Astrocyte (in vitro differentiated cells and primary cell): Measurements from ENCODE around the gene L1CAM.

Source experiments
- EZH2 ChIP-seq: IDR thresholded peaks from 2 replicates; pipeline ENCODE4 v1.6.1; 2012; ENCODE audit warnings: mild to moderate bottlenecking, low read length, inconsistent platforms; ENCODE audit not compliant: insufficient read depth
- TF ChIP-seq, protein P1 (sequence below): IDR thresholded peaks from 2 replicates; pipeline ENCODE4 v1.5.1; 2011; ENCODE audit warnings: low read depth, mild to moderate bottlenecking, inconsistent platforms, low read length, moderate library complexity; ENCODE audit not compliant: insufficient read depth

- TF ChIP-seq, protein P1, sequence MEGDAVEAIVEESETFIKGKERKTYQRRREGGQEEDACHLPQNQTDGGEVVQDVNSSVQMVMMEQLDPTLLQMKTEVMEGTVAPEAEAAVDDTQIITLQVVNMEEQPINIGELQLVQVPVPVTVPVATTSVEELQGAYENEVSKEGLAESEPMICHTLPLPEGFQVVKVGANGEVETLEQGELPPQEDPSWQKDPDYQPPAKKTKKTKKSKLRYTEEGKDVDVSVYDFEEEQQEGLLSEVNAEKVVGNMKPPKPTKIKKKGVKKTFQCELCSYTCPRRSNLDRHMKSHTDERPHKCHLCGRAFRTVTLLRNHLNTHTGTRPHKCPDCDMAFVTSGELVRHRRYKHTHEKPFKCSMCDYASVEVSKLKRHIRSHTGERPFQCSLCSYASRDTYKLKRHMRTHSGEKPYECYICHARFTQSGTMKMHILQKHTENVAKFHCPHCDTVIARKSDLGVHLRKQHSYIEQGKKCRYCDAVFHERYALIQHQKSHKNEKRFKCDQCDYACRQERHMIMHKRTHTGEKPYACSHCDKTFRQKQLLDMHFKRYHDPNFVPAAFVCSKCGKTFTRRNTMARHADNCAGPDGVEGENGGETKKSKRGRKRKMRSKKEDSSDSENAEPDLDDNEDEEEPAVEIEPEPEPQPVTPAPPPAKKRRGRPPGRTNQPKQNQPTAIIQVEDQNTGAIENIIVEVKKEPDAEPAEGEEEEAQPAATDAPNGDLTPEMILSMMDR, result no peak
- no peak for TF ChIP-seq EZH2
Observed at GRCh38 chrX:153911798-153912197, 25.8 kb upstream of the L1CAM start.
